ENCODE data around the gene EFNA5. TPM values are rescaled to one million over a fixed set of nuclear protein-coding genes. Genes with fewer than 3 reads are reported as not detected.

Gene EFNA5
- total and polyA plus RNA-seq, 2 donors from 2014 or later, result 5.9 to 54.4 TPM

- H3K9me3 ChIP-seq (ENCODE audit: control insufficient read depth in 2 of 3, insufficient read depth in 1 of 3, low read length in 3 of 3), result no peaks in the 10 kb centered on the region
- H3K9ac ChIP-seq (ENCODE audit: low read length in 3 of 3), result no peak overlapping the region
- no peak overlapping the region for H3K4me3 ChIP-seq (ENCODE audit: low read length in 3 of 3)
- intact Hi-C loops (cut with DNase I), result no loop called here
- no peaks in the 10 kb centered on the region for H3K27me3 ChIP-seq (ENCODE audit: control insufficient read depth, insufficient read depth, low read length)
- no peak for TF ChIP-seq CTCF (IDR thresholded peaks at IDR 0.05; ENCODE audit: borderline replicate concordance, extremely low read depth, insufficient read depth)
- no peak for FAIRE-seq
- H3K27ac ChIP-seq (ENCODE audit: low read depth in 2 of 2, low read length in 2 of 2), result no peak overlapping the region
- H3K4me1 ChIP-seq (ENCODE audit: control insufficient read depth in 2 of 3, insufficient read depth in 2 of 3, low read depth in 1 of 3, low read length in 3 of 3), result peaks cover 0 to 3% (median 0%) of the 10 kb centered on the region in 3 donors
- H3K36me3 ChIP-seq (ENCODE audit: control insufficient read depth in 2 of 3, insufficient read depth in 3 of 3, low read length in 3 of 3), result no peaks in the 10 kb centered on the region
- no peak for DNase-seq
Observed at GRCh38 chr5:107476783-107477182, 194.0 kb downstream of the EFNA5 start.

- peaks cover 0 to 3% (median 0%) of the 10 kb centered on the region in 3 donors for H3K4me1 ChIP-seq (ENCODE audit: control insufficient read depth in 2 of 3, insufficient read depth in 2 of 3, low read depth in 1 of 3, low read length in 3 of 3)
- H3K27ac ChIP-seq (ENCODE audit: low read depth in 2 of 2, low read length in 2 of 2), result no peak overlapping the region
- no peaks in the 10 kb centered on the region for H3K36me3 ChIP-seq (ENCODE audit: control insufficient read depth in 2 of 3, insufficient read depth in 3 of 3, low read length in 3 of 3)
- H3K27me3 ChIP-seq (ENCODE audit: control insufficient read depth, insufficient read depth, low read length), result no peaks in the 10 kb centered on the region
- no peaks in the 10 kb centered on the region for H3K9me3 ChIP-seq (ENCODE audit: control insufficient read depth in 2 of 3, insufficient read depth in 1 of 3, low read length in 3 of 3)
- DNase-seq (no peak), FAIRE-seq (no peak)
- no peak overlapping the region for H3K4me3 ChIP-seq (ENCODE audit: low read length in 3 of 3)
- intact Hi-C loops (cut with DNase I), result no loop called here
- TF ChIP-seq CTCF (IDR thresholded peaks at IDR 0.05; ENCODE audit: borderline replicate concordance, extremely low read depth, insufficient read depth), result no peak
- no peak overlapping the region for H3K9ac ChIP-seq (ENCODE audit: low read length in 3 of 3)
Observed at GRCh38 chr5:107474716-107475489, 195.8 kb downstream of the EFNA5 start.

- intact Hi-C loops (cut with DNase I), result no loop called here
- no peaks in the 10 kb centered on the region for H3K36me3 ChIP-seq (ENCODE audit: control insufficient read depth in 2 of 3, insufficient read depth in 3 of 3, low read length in 3 of 3)
- DNase-seq (no peak), FAIRE-seq (no peak)
- peaks cover 0 to 6% (median 0%) of the 10 kb centered on the region in 3 donors for H3K4me1 ChIP-seq (ENCODE audit: control insufficient read depth in 2 of 3, insufficient read depth in 2 of 3, low read depth in 1 of 3, low read length in 3 of 3)
- H3K27me3 ChIP-seq (ENCODE audit: control insufficient read depth, insufficient read depth, low read length), result no peaks in the 10 kb centered on the region
- H3K4me3 ChIP-seq (ENCODE audit: low read length in 3 of 3), result no peak overlapping the region
- no peak for TF ChIP-seq CTCF (IDR thresholded peaks at IDR 0.05; ENCODE audit: borderline replicate concordance, extremely low read depth, insufficient read depth)
- H3K9ac ChIP-seq (ENCODE audit: low read length in 3 of 3), result no peak overlapping the region
- no peaks in the 10 kb centered on the region for H3K9me3 ChIP-seq (ENCODE audit: control insufficient read depth in 2 of 3, insufficient read depth in 1 of 3, low read length in 3 of 3)
- no peak overlapping the region for H3K27ac ChIP-seq (ENCODE audit: low read depth in 2 of 2, low read length in 2 of 2)
Observed at GRCh38 chr5:107474361-107474715, 196.4 kb downstream of the EFNA5 start.

Data from kidney (tissue), 14 donors.